NCI-H187 (cell line): ENCODE data around the gene METAP1D.
"Not testable (repeated sequence)": the region's sequence is repeated elsewhere in the genome, so short reads cannot be mapped to it uniquely, and the experiment has no call there.

Experiments used
- DNase-seq, 2 experiments: peaks; one replicate each; lab custom pipeline; 2025; lab: John Stamatoyannopoulos, UW

METAP1D gene

GRCh38 chr2:172048508-172049503 is 49.1 kb downstream of the METAP1D start:
- DNase-seq, result no peak

DNA sequence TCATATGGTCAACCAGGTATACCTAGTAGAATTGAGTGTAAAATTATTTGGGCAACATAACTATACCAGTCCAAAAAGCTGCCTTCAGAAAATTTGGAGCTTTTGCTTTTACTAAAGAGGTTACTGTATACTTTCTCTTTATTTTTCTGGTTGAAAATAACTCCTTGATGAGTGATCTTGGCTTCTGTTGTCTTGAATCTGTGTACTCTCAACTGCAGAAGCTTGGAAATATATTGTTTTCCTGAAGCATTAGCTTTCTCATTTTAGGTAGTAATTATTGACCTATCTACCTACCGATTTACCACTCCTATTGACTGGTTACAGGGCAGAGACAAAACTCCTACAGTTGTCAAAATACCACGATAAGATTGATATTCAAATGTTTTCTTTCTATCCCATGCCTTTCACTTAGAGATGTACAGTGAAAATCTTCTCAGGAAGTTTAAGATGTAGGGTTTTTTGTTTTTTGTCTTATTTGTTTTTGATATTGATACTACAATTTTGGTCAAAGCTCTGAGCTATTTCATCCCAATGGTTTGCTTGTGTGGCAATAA is 49.9 kb downstream of the METAP1D start:
- DNase-seq, result no peak

GRCh38 chr2:172050479-172051125 is 50.8 kb downstream of the METAP1D start:
- no peak for DNase-seq

DNA sequence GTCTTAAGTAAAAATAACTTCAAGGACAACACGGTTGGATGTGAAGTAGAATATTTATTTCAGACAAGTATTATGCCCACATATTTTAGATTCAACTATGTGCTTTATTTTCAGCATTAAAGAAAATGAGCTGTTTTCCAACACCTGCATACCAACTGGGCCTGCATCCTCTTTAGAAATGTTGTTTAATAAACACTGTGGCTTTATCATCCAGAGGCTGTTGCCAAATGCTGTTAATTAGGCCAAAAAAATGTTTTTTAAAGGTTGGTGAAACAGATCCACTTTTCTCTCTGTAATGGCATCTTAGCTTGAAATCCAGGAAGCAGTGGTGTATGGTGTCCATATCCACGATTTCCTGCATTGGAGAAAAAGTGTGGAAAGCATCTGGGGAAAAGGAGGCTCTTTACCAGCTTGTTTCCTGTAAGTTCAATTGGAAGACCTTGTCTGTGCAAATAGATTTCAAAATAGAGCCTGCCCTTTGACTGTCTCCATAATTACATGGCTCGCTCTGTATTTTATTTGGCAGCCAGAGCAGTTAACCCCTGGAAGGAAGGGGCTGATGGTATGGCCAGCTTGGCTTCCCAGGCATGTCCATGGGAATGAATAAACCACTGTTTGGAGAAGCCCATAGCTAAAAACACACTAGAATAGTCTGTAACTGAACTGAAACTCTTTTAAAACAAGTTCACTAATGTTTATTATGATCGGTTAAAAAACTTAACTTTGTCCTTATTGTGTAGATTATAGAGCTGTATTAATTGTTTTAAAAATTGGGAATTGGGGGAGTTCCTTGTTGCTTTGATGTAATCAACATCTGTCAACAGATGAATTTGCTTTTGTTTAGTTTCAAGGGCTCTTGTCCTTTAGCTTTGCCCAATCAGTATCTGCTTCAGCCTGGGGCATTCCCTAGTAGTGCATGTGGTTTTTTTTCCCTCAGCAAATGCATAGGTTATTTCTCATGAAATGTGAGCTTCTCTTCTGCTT is 52.5 kb downstream of the METAP1D start:
- no peak for DNase-seq

GRCh38 chr2:172053486-172053885 is 53.7 kb downstream of the METAP1D start:
- no peak for DNase-seq

- no peak for DNase-seq
These were observed 56.5 kb downstream of the METAP1D start for GRCh38 chr2:172056293-172056692.

GRCh38 chr2:172058660-172059059 is 58.9 kb downstream of the METAP1D start:
- DNase-seq, result no peak

GRCh38 chr2:172060118-172060517 is 60.4 kb downstream of the METAP1D start:
- not testable (repeated sequence) for DNase-seq

GRCh38 chr2:172062402-172063004 is 62.8 kb downstream of the METAP1D start:
- DNase-seq, result no peak

GRCh38 chr2:172063446-172063845 is 63.7 kb downstream of the METAP1D start:
- DNase-seq, result no peak

DNA sequence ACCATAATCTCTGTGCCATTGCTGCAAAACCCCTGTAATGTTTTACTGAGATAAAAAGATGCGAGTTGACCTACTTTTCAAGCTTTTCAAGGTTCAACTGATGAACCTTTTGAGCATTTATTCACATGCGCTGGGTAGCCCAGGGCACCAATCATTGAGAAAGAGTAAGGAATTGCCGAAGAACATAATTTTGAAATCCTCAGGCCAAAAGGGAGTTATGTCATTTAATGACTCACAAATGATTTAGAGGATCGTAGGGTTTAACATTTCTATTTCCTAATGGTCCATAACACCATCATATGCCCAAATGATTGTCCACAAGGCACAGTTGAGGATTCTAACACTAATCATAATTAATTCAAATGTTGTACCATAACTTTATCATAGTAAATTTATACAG is 65.4 kb downstream of the METAP1D start:
- DNase-seq, result no peak

- DNase-seq, result no peak
These were observed 66.7 kb downstream of the METAP1D start for GRCh38 chr2:172066394-172066886.

DNA sequence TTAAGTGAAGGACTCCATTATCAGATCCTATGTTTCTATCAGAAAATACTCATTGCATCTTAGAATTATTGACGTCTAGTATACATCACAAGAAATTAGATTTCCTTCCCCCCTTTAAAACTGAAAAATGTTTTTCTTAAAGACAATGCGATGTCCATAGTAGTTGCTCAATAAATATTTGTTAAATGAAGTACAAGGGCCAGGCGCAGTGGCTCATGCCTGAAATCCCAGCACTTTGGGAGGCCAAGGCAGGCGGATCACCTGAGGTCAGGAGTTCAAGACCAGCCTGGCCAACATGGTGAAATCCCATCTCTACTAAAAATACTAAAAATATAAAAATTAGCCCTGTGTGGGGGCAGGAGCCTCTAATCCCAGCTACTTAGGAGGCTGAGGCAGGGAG is 68.2 kb downstream of the METAP1D start:
- DNase-seq, result not testable (repeated sequence)

- DNase-seq, result no peak
These were observed 71.2 kb downstream of the METAP1D start for GRCh38 chr2:172070936-172071335.

DNA sequence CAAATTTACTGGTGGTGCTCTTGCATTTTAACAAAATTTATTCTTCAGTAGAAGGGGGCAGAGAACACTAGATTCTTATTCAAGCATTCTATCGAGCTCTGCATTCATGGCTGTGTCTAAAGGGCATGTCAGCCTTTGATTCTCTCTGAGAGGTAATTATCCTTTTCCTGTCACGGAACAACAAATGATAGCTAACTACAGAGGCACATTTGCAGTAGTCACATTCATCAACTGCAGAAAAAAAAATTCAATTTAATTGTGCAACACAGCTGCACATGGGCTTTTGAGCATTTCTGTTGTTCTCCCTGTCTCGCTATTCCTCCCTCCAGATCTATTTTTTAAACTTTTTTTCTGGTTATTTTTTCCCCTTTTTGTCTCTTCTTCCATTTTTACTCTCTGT is 72.5 kb downstream of the METAP1D start:
- no peak for DNase-seq

- no peak for DNase-seq
These were observed 73.0 kb downstream of the METAP1D start for GRCh38 chr2:172072706-172073105.

DNA sequence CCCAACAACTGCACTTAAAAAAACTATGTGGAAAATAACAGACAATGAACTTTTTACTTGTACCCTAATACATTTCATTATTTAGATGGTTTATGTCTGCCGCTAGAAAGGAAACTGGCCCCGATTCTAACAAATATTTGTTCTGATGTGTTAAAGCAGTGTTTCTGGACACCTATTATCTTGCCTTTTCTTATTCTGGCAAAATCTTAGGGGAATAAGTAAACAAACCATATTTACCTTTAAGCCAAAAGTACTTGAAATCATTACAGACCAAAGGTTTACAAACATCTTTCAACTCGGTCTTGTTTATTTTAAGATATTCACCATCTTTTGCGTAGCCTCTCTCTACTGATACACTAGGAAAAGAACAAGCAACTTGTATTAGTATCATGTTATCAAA is 73.8 kb downstream of the METAP1D start:
- no peak for DNase-seq

GRCh38 chr2:172074254-172074653 is 74.5 kb downstream of the METAP1D start:
- DNase-seq, result no peak

- DNase-seq, result no peak
These were observed 79.7 kb downstream of the METAP1D start for GRCh38 chr2:172079416-172079815.

DNA sequence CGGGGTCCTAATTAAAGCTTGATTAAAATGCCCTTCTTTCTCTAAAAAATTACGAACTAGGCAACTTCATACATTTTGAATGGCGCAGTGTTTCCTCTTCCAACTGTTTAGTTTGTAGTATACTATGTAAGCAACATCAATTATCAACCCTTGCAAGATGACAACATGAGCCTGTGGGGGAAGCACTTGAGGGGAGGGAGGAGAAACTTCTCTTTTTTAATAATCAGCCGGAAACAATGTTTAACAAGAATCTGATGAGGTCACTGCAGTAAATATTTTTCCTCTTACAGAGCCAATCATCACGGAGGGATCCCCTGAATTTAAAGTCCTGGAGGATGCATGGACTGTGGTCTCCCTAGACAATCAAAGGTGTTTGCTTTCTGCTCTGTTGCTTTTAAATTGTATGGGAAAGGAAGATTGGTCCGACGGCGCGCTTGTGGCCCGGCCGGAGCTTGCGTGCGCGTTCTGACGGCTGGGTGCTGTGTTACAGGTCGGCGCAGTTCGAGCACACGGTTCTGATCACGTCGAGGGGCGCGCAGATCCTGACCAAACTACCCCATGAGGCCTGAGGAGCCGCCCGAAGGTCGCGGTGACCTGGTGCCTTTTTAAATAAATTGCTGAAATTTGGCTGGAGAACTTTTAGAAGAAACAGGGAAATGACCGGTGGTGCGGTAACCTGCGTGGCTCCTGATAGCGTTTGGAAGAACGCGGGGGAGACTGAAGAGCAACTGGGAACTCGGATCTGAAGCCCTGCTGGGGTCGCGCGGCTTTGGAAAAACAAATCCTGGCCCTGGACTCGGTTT is 80.3 kb downstream of the METAP1D start:
- no peak for DNase-seq
